ENCODE results near the gene SGSM1. TPM values are rescaled to one million over a fixed set of nuclear protein-coding genes. Genes with fewer than 3 reads are reported as not detected.
A peak's percentile ranks its signal among the peaks of the same experiment; 100 is the strongest.

Gene SGSM1
- total RNA-seq, 2 donors from 2014 or later: 1.6 to 3.0 TPM

DNA sequence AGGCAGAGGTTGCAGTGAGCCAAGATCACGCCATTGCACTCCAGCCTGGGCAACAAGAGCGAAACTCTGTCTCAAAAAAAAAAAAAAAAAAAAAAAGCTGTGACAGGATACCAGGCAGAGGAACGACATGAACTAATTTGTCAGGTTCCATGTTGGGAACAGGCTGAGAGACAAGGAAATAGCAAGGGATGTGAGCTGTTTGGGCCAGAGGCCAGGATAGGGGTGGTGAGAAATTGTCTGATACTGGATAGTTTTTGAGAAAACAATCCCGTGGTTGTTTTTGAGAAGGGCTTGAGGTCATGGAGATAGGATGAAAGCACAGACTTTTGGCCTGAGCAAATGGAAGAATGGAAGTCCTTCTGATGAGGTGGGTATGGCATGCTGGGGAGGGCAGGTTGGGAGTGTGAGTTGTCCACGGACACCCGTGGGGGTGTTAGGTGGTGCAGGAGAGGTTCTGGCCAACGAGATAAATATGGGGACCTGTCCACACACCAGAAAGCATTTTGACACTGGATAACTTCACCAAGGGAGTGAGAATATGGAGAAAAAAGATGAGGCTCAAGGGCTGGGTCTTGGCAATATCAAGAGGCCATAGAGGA lies 45.2 kb upstream of the SGSM1 start:
- TF ChIP-seq, protein P1, sequence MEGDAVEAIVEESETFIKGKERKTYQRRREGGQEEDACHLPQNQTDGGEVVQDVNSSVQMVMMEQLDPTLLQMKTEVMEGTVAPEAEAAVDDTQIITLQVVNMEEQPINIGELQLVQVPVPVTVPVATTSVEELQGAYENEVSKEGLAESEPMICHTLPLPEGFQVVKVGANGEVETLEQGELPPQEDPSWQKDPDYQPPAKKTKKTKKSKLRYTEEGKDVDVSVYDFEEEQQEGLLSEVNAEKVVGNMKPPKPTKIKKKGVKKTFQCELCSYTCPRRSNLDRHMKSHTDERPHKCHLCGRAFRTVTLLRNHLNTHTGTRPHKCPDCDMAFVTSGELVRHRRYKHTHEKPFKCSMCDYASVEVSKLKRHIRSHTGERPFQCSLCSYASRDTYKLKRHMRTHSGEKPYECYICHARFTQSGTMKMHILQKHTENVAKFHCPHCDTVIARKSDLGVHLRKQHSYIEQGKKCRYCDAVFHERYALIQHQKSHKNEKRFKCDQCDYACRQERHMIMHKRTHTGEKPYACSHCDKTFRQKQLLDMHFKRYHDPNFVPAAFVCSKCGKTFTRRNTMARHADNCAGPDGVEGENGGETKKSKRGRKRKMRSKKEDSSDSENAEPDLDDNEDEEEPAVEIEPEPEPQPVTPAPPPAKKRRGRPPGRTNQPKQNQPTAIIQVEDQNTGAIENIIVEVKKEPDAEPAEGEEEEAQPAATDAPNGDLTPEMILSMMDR (conservative IDR thresholded peaks at IDR 0.05): no peak
- Mint-ChIP-seq H3K27ac (no peak overlapping the region), H3K27me3 (ENCODE audit: insufficient read depth) (no peaks in the 10 kb centered on the region), H3K4me3 (no peak overlapping the region), H3K9me3 (no peaks in the 10 kb centered on the region), H3K4me1 (no peaks in the 10 kb centered on the region), H3K36me3 (ENCODE audit: low read depth) (no peaks in the 10 kb centered on the region)
- Histone ChIP-seq H3K9me3 (ENCODE audit: control insufficient read depth, low read length) (no peaks in the 10 kb centered on the region), H3K4me1 (ENCODE audit: control insufficient read depth, insufficient read depth, low read length) (no peaks in the 10 kb centered on the region), H3K4me3 (ENCODE audit: low read length) (no peak overlapping the region), H3K36me3 (ENCODE audit: control insufficient read depth, insufficient read depth, low read length) (no peaks in the 10 kb centered on the region), H3K27ac (ENCODE audit: low read depth, low read length) (no peak overlapping the region), H3K9ac (ENCODE audit: extremely low read depth, low read length, poor library complexity, severe bottlenecking) (no peak overlapping the region), H3K27me3 (ENCODE audit: control insufficient read depth, insufficient read depth, low read length, poor library complexity, severe bottlenecking) (no peaks in the 10 kb centered on the region)
- no peak for DNase-seq
- 92 to 100% methylated on average over 3 to 7 of the region's 7 CpGs for WGBS, 2 experiments (ENCODE audit: insufficient coverage in 1 of 2, insufficient read length in 1 of 2)

DNA sequence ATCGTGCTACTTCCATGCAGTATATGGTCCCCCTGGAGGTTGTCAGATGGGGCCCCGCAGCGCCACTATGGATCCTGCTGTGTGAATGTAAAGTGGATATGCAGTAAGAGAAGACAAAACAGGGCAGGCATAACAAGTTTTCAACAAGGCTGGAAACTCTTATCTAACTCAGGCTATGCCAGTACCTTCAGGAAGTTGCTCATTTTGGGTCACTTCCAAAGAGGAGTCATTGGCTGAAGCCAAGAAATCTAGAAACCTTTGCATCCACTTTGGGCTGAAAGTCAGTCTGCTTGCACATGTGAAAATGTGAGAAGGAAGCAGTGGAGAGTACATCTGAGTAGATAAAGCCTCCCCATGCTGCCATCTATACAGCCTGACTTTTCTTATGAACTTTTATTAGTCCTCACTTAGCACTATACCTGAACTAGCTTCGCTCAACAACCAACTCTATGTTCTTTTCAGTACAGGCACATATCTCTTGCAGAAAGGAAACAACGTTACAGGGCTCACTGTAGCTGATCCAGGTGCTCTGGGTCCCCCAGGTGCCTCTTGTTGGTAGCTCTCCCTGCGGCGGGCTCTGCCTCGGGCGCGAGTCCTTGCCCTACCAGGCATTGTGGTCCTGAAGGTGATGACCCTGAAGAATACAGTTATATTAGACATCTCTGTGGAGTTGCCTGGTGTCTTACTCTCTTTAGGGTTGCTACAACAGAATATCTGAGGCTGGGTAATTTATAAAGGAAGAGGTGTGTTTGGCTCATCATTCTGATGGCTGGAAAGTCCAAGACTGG lies 43.9 kb upstream of the SGSM1 start:
- Histone ChIP-seq H3K27ac (ENCODE audit: low read depth, low read length) (no peak overlapping the region), H3K9ac (ENCODE audit: extremely low read depth, low read length, poor library complexity, severe bottlenecking) (no peak overlapping the region), H3K4me1 (ENCODE audit: control insufficient read depth, insufficient read depth, low read length) (no peaks in the 10 kb centered on the region), H3K36me3 (ENCODE audit: control insufficient read depth, insufficient read depth, low read length) (no peaks in the 10 kb centered on the region), H3K27me3 (ENCODE audit: control insufficient read depth, insufficient read depth, low read length, poor library complexity, severe bottlenecking) (no peaks in the 10 kb centered on the region), H3K4me3 (ENCODE audit: low read length) (no peak overlapping the region), H3K9me3 (ENCODE audit: control insufficient read depth, low read length) (no peaks in the 10 kb centered on the region)
- H3K4me1 Mint-ChIP-seq: no peaks in the 10 kb centered on the region
- no peaks in the 10 kb centered on the region for H3K36me3 Mint-ChIP-seq (ENCODE audit: low read depth)
- H3K9me3 Mint-ChIP-seq: no peaks in the 10 kb centered on the region
- no peak for DNase-seq
- H3K4me3 Mint-ChIP-seq: no peak overlapping the region
- TF ChIP-seq, protein P1 (conservative IDR thresholded peaks at IDR 0.05): no peak
- no peak overlapping the region for H3K27ac Mint-ChIP-seq
- H3K27me3 Mint-ChIP-seq (ENCODE audit: insufficient read depth): no peaks in the 10 kb centered on the region
- WGBS, 2 experiments (ENCODE audit: insufficient coverage in 1 of 2, insufficient read length in 1 of 2): 87 to 90% methylated on average over 3 to 10 of the region's 10 CpGs

DNA sequence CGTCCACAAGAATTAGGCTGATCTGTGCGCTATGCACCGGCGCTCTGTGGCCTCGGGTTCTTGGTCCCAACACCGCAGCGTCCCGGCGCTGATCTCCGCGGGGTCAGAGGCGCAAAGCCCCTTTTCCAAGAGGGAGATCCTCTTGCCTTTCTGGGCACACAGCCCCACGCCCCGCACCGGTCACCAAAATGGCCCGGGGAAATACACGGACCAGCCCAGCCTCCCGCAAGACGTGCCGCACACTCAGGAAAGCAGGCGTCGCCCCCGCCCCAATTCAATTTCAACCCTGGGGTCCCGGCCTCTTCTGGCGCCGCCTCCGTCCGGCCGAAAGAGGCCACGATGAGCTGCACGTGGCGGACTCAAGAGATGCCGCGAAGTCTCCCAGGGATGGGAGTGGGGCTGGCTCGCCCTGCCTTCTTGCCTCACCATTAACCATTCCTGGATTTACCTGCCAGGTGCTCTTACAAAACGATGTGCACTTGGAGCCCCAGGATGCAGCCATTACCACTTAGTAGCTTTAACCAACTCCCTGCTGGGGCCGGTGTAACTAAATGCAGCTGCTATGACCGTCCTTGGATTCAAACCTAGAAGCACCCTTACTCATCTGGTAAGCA lies 42.0 kb upstream of the SGSM1 start:
- WGBS, 2 experiments (ENCODE audit: insufficient coverage in 1 of 2, insufficient read length in 1 of 2): 89 to 92% methylated on average over 14 to 38 of the region's 38 CpGs
- H3K27ac Mint-ChIP-seq: no peak overlapping the region

More for the DNA sequence above, 42.0 kb upstream of the SGSM1 start:
- H3K4me3 ChIP-seq (ENCODE audit: low read length): no peak overlapping the region
- H3K27ac ChIP-seq (ENCODE audit: low read depth, low read length): no peak overlapping the region
- peak; percentile 60 for DNase-seq
- no peaks in the 10 kb centered on the region for H3K4me1 ChIP-seq (ENCODE audit: control insufficient read depth, insufficient read depth, low read length)
- Mint-ChIP-seq H3K36me3 (ENCODE audit: low read depth) (no peaks in the 10 kb centered on the region), H3K27me3 (ENCODE audit: insufficient read depth) (no peaks in the 10 kb centered on the region), H3K4me1 (no peaks in the 10 kb centered on the region), H3K9me3 (no peaks in the 10 kb centered on the region), H3K4me3 (no peak overlapping the region)
- no peaks in the 10 kb centered on the region for H3K27me3 ChIP-seq (ENCODE audit: control insufficient read depth, insufficient read depth, low read length, poor library complexity, severe bottlenecking)
- no peaks in the 10 kb centered on the region for H3K36me3 ChIP-seq (ENCODE audit: control insufficient read depth, insufficient read depth, low read length)
- TF ChIP-seq, protein P1 (conservative IDR thresholded peaks at IDR 0.05): no peak
- H3K9me3 ChIP-seq (ENCODE audit: control insufficient read depth, low read length): no peaks in the 10 kb centered on the region
- no peak overlapping the region for H3K9ac ChIP-seq (ENCODE audit: extremely low read depth, low read length, poor library complexity, severe bottlenecking)

Data from endodermal cell (in vitro differentiated cells).